RWPE1 (cell line): ENCODE measurements around the gene HSD17B13.

Experiments
- CTCF ChIA-PET: fragments of 350-600 bp; sonication (Branson Sonifier 250); formaldehyde crosslinking; extraction: SDS; loops from one replicate; lab custom pipeline; 2021; lab: Yijun Ruan, JAX
- POLR2A ChIA-PET: fragments of 400-600 bp; formaldehyde crosslinking; extraction: SDS; loops from one replicate; lab custom pipeline; 2020; ENCODE audit warnings: antibody characterized with exemption; ENCODE audit not compliant: low non-redundant PET; lab: Yijun Ruan, JAX
- DNase-seq: peaks from one replicate; pipeline ENCODE4 v3.0.0; 2012; ENCODE audit warnings: low spot score
- H3K27ac ChIP-seq: fragments of 450-650 bp; 2 replicates; pipeline ENCODE4 v1.5.1; 2017
- TF ChIP-seq, protein P1 (sequence below): fragments of 450-650 bp; conservative IDR thresholded peaks from 2 replicates; pipeline ENCODE4 v1.5.1; 2017; ENCODE audit warnings: low read depth, mild to moderate bottlenecking

Gene HSD17B13

DNA sequence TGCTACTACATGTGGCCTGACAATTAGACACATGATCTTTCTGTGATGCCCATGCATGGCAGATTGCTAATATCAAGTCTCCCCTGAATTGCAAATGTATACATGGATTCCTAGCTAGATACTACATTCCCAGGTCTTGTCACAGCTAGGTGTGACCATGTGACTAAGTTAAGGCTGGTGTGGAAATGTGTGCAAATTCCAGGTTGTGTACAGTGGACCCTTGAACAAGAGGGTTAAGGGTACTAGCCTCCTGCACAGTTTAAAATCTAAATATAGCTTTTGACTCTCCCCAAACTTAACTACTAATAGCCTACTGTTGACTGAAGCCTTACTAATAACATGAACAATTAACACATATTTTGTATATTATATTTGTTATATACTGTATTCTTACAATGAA, 48.4 kb downstream of the HSD17B13 start:
- ChIA-PET POLR2A (no interaction called here), CTCF (interaction anchor here (0.8 kb wide), 1 partner anchor 1574 kb away, joined by 3 read pairs; no protein-coding TSS in a partner anchor)
- TF ChIP-seq, protein P1, sequence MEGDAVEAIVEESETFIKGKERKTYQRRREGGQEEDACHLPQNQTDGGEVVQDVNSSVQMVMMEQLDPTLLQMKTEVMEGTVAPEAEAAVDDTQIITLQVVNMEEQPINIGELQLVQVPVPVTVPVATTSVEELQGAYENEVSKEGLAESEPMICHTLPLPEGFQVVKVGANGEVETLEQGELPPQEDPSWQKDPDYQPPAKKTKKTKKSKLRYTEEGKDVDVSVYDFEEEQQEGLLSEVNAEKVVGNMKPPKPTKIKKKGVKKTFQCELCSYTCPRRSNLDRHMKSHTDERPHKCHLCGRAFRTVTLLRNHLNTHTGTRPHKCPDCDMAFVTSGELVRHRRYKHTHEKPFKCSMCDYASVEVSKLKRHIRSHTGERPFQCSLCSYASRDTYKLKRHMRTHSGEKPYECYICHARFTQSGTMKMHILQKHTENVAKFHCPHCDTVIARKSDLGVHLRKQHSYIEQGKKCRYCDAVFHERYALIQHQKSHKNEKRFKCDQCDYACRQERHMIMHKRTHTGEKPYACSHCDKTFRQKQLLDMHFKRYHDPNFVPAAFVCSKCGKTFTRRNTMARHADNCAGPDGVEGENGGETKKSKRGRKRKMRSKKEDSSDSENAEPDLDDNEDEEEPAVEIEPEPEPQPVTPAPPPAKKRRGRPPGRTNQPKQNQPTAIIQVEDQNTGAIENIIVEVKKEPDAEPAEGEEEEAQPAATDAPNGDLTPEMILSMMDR = no peak
- DNase-seq = no peak
- H3K27ac ChIP-seq = no peak overlapping the region

DNA sequence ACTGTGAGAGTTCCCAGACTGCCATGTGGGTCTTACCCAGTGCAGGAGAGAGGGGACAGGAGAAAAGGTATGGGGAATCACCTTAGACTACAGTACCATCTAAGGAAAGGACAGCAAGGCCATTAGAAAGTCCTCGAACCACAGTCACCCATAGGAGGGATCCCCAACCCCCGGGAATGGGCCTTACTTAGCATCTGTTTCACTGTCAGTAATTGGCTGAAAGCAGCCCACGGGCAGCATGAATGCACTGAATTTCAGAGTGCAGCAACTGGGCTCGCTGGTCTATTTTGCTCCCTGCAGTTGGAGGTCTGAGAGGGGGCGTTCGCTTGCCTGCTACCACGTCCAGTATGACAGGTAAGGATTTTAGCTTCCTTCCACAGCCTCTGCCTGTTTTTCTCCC, 51.9 kb downstream of the HSD17B13 start:
- ChIA-PET POLR2A (no interaction called here), CTCF (interaction anchor here (0.6 kb wide), 1 partner anchor 34 kb away, joined by 3 read pairs; no protein-coding TSS in a partner anchor)
- no peak for DNase-seq
- no peak overlapping the region for H3K27ac ChIP-seq
- TF ChIP-seq, protein P1 = no peak

DNA sequence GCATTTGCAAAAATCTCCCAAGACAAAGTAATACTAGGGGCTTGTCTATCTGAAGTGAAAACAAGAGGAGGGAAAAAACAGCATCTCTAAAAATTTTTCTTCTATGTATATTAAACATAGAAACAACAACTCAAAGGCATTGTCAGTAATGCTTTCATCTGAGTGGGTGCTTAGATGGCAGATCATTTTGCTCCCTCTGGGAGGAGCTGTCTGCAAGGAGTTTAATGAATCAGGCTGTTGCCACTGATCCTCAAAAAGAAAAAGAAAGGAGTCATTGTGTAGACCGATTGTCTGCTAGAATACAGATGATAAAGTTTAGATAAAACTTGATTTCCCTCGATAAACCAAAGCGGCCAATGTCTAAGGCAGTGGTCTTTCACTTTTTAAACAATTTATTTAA, 52.5 kb downstream of the HSD17B13 start:
- TF ChIP-seq, protein P1 = peak; percentile 75
- POLR2A ChIA-PET = no interaction called here
- no peak overlapping the region for H3K27ac ChIP-seq
- peak; percentile 64 for DNase-seq
- CTCF ChIA-PET = interaction anchor here (0.6 to 0.8 kb wide), 2 partner anchors 35 to 84 kb away, joined by 3 read pairs; no protein-coding TSS in a partner anchor

DNA sequence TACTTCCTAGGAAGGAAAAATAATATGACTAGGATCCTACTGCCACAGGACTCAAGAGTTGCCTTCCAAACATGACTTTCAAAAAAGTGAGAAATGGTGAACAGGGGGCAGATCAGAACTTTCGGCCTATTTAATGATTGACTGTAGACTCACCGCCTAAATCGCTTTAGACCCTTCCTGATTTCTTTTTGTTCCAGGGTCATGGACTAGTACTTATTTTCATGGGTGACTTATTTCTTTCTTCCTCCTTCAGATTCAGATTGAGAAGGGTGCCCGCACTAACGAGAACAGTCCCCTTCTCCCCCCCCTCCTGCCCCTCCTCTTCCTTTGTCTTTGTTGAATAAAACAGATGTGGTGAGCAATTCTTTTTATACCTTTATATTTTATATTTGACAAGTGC, 54.3 kb downstream of the HSD17B13 start:
- POLR2A ChIA-PET = interaction anchor here (0.6 kb wide), 1 partner anchor 743 kb away, joined by 3 read pairs; no protein-coding TSS in a partner anchor
- CTCF ChIA-PET = no interaction called here
- H3K27ac ChIP-seq = no peak overlapping the region
- TF ChIP-seq, protein P1 = no peak
- DNase-seq = no peak

DNA sequence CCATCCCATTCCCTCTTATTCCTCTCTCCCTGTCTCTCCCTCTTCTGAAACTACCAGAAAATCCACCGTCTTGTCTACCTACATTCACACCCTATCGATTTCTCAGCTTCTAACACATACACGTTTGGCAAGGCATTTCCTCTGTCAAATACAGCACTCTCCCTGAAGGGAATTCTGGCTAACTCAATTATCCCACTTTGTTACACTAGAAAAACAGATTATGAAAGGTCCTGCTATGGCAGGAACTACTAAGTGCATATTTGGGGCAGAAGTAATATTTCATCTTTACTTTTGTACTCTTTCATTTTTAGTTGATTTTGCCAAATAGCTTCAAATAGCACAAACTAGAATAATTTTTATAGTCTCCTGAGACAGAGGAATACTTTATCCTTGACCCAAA, 55.7 kb downstream of the HSD17B13 start:
- TF ChIP-seq, protein P1 = no peak
- no peak for DNase-seq
- CTCF ChIA-PET = interaction anchor here (0.6 kb wide), 2 partner anchors 37 to 1335 kb away, joined by 3 read pairs; no protein-coding TSS in a partner anchor
- H3K27ac ChIP-seq = no peak overlapping the region
- POLR2A ChIA-PET = no interaction called here

DNA sequence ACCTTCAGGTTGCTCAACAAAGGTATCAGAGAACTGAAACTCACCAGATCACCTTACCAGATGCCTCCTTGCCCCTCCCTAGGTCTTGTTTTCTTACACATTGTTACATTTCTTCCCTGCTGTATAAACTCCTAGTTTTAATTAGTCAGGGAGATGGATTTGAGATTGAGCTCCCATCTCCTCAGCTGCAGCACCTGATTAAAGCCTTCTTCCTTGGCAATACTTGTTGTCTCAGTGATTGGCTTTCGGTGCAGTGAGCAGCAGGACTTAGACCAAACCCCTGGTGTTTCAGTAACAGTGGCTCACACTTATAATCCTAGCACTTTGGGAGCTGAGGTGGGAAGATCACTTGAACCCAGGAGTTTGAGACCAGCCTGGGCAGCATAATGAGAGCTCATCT, 59.8 kb downstream of the HSD17B13 start:
- no peak overlapping the region for H3K27ac ChIP-seq
- ChIA-PET POLR2A (no interaction called here), CTCF (interaction anchor here (2.2 kb wide), 1 partner anchor 113 kb away, joined by 8 read pairs; no protein-coding TSS in a partner anchor)
- TF ChIP-seq, protein P1 = no peak
- no peak for DNase-seq
